HCT116 (cell line): ENCODE data around the gene SORL1-AS1.

Experiments
- ATAC-seq: fragments of 200-7000 bp; cut with Tn5 transposase; 2 replicates; pipeline ENCODE4 v1.9.1; 2020; ENCODE audit warnings: mild to moderate bottlenecking, moderate library complexity
- BruUV-seq: library from RNA; stranded (reverse); fragments of 400-500 nt; replicated peaks from 2 replicates; lab custom pipeline; 2021; lab: Mats Ljungman, UMichigan
- CTCF ChIA-PET: fragments of 300-600 bp; sonication (Branson Sonifier 250); formaldehyde crosslinking; loops from one replicate; lab custom pipeline; 2021; ENCODE audit warnings: antibody characterized with exemption; lab: Charles Lee
- POLR2A ChIA-PET: fragments of 300-600, 350-600 bp; sonication (Branson Sonifier 250); formaldehyde crosslinking; loops from one replicate; lab custom pipeline; 2021; ENCODE audit warnings: antibody characterized with exemption; lab: Charles Lee
- RAD21 ChIA-PET, 2 experiments: fragments of 300-600 bp; sonication (Branson Sonifier 250); formaldehyde crosslinking; loops; one replicate each; lab custom pipeline; 2023; ENCODE audit warnings: low total read pairs in 2 of 2; ENCODE audit not compliant: uncharacterized antibody in 2 of 2, unreplicated experiment in 2 of 2, low non-redundant PET in 1 of 2; lab: Charles Lee
- DNase-seq: peaks from one replicate; pipeline ENCODE4 v3.0.0-alpha.2; 2010; ENCODE audit warnings: low read depth, low spot score
- H2AFZ ChIP-seq: fragments of 200-600 bp; shearing (Covaris generic), sonication (generic); 2 replicates; pipeline ENCODE4 v1.6.1; 2017; ENCODE audit warnings: low read depth, mixed run types, mixed read lengths, antibody characterized with exemption, low read length; ENCODE audit not compliant: poor library complexity, severe bottlenecking
- H3K27ac ChIP-seq: 2 replicates; pipeline ENCODE4 v1.5.1; 2012; ENCODE audit warnings: low read depth, low read length
- H3K27me3 ChIP-seq: fragments of 200-600 bp; sonication (generic); 2 replicates; pipeline ENCODE4 v1.6.1; 2016; ENCODE audit warnings: mixed run types, low read length, mixed read lengths; ENCODE audit not compliant: insufficient read depth
- H3K36me3 ChIP-seq, 2 experiments: fragments of 200-500 bp in 1 of 2; fragments of 200-600 bp in 1 of 2; sonication (Bioruptor generic) in 1 of 2; sonication (generic) in 1 of 2; 2 replicates each; pipeline versions ENCODE4 v1.5.1 to v1.6.1; 2014 to 2016; ENCODE audit warnings: low read length in 2 of 2, inconsistent platforms in 1 of 2, mixed read lengths in 1 of 2, mixed run types in 1 of 2; ENCODE audit not compliant: insufficient read depth in 2 of 2, control insufficient read depth in 1 of 2
- H3K4me1 ChIP-seq, 2 experiments: fragments of 200-600 bp in 1 of 2; sonication (generic) in 1 of 2; 2 replicates each; pipeline versions ENCODE4 v1.5.1 to v1.6.1; 2012 to 2017; ENCODE audit warnings: low read length in 2 of 2, inconsistent platforms in 1 of 2, mild to moderate bottlenecking in 1 of 2, mixed read lengths in 1 of 2, mixed run types in 1 of 2, moderate library complexity in 1 of 2; ENCODE audit not compliant: insufficient read depth in 2 of 2, control insufficient read depth in 1 of 2
- H3K4me2 ChIP-seq: fragments of 200-600 bp; sonication (generic); 2 replicates; pipeline ENCODE4 v1.6.1; 2017; ENCODE audit warnings: mixed run types, low read length, mixed read lengths
- H3K4me3 ChIP-seq, 2 experiments: fragments of 200-600 bp in 1 of 2; sonication (generic) in 1 of 2; replicated peaks in 1 of 2; 2 replicates each; pipeline ENCODE4 v1.5.1; 2011 to 2016; ENCODE audit warnings: low read length in 2 of 2, control low read depth in 1 of 2, low read depth in 1 of 2, mild to moderate bottlenecking in 1 of 2, mixed read lengths in 1 of 2, mixed run types in 1 of 2
- H3K79me2 ChIP-seq: fragments of 200-600 bp; sonication (generic); 2 replicates; pipeline ENCODE4 v1.6.1; 2017; ENCODE audit warnings: mild to moderate bottlenecking, mixed run types, low read length, moderate library complexity, mixed read lengths; ENCODE audit not compliant: insufficient read depth
- H3K9ac ChIP-seq: fragments of 200-600 bp; sonication (generic); 2 replicates; pipeline ENCODE4 v1.6.1; 2016; ENCODE audit warnings: low read length, mixed read lengths
- H3K9me2 ChIP-seq: fragments of 200-600 bp; sonication (generic), shearing (Covaris generic); 2 replicates; pipeline ENCODE4 v1.6.1; 2017; ENCODE audit warnings: mixed run types, mild to moderate bottlenecking, moderate library complexity; ENCODE audit not compliant: insufficient read depth
- H3K9me3 ChIP-seq, 2 experiments: fragments of 200-500 bp in 1 of 2; fragments of 200-600 bp in 1 of 2; sonication (Bioruptor generic) in 1 of 2; sonication (generic) in 1 of 2; 2 replicates each; pipeline ENCODE4 v1.6.1; 2014 to 2017; ENCODE audit warnings: low read length in 2 of 2, mixed read lengths in 2 of 2, inconsistent platforms in 1 of 2, low read depth in 1 of 2, mild to moderate bottlenecking in 1 of 2, mixed run types in 1 of 2, moderate library complexity in 1 of 2; ENCODE audit not compliant: control insufficient read depth in 1 of 2, insufficient read depth in 1 of 2
- H4K20me1 ChIP-seq: fragments of 200-600 bp; sonication (generic), shearing (Covaris generic); 2 replicates; pipeline ENCODE4 v1.6.1; 2017; ENCODE audit warnings: mixed run types, mild to moderate bottlenecking, moderate library complexity; ENCODE audit not compliant: insufficient read depth
- CBX3 ChIP-seq: IDR thresholded peaks from 2 replicates; pipeline ENCODE4 v1.6.1; 2012; ENCODE audit warnings: low read depth
- CTCF ChIP-seq, 3 experiments: fragments of 200-600 bp in 1 of 3; sonication (generic) in 1 of 3; IDR thresholded peaks in 2 of 3; conservative IDR thresholded peaks in 1 of 3; 2 replicates each; pipeline ENCODE4 v1.5.1; 2012 to 2017; ENCODE audit warnings: low read depth in 2 of 3, low read length in 2 of 3, antibody characterized with exemption in 1 of 3, borderline replicate concordance in 1 of 3, control low read depth in 1 of 3, mild to moderate bottlenecking in 1 of 3, mixed read lengths in 1 of 3, mixed run types in 1 of 3, moderate library complexity in 1 of 3; ENCODE audit not compliant: insufficient read depth in 1 of 3
- ELF1 ChIP-seq: IDR thresholded peaks from 2 replicates; pipeline ENCODE4 v1.6.1; 2012; ENCODE audit warnings: low read depth, borderline replicate concordance
- FOSL1 ChIP-seq: IDR thresholded peaks from 2 replicates; pipeline ENCODE4 v1.6.1; 2012; ENCODE audit warnings: low read depth
- JUND ChIP-seq: IDR thresholded peaks from 2 replicates; pipeline ENCODE4 v1.6.1; 2012
- POLR2A ChIP-seq: IDR thresholded peaks from 2 replicates; pipeline ENCODE4 v1.7.0; 2011; ENCODE audit warnings: borderline replicate concordance; ENCODE audit not compliant: insufficient read depth, insufficient read length; ENCODE audit errors: extremely low read depth
- POLR2AphosphoS5 ChIP-seq: IDR thresholded peaks from 2 replicates; pipeline ENCODE4 v1.6.1; 2011; ENCODE audit warnings: mild to moderate bottlenecking, low read depth, low read length, moderate library complexity
- YY1 ChIP-seq: IDR thresholded peaks from 2 replicates; pipeline ENCODE4 v1.6.1; 2011; ENCODE audit warnings: low read length, low read depth, moderate library complexity, mild to moderate bottlenecking; ENCODE audit not compliant: insufficient replicate concordance; ENCODE audit errors: extremely low read depth
- ZNF274 ChIP-seq: fragments of 200-500 bp; sonication (Bioruptor generic); IDR thresholded peaks from 2 replicates; pipeline ENCODE4 v1.6.1; 2014; ENCODE audit warnings: mild to moderate bottlenecking, low read depth, low read length, inconsistent platforms
- intact Hi-C: fragments of 100-400 bp; cut with micrococcal nuclease; formaldehyde crosslinking; loops from 2 replicates; pipeline ENCODE4 v1.10.0; 2022
- TF ChIP-seq, protein P1 (sequence below): IDR thresholded peaks from 2 replicates; pipeline ENCODE4 v1.6.1; 2011; ENCODE audit warnings: mild to moderate bottlenecking, low read length, moderate library complexity; ENCODE audit not compliant: insufficient replicate concordance; ENCODE audit errors: extremely low read depth
- TF ChIP-seq, protein P2 (sequence below): IDR thresholded peaks from 2 replicates; pipeline ENCODE4 v1.6.1; 2012

Gene SORL1-AS1

GRCh38 chr11:121456816-121457431 is 4.2 kb upstream of the SORL1-AS1 start:
- RAD21 ChIA-PET: no interaction called here

More at GRCh38 chr11:121456816-121457431, 4.2 kb upstream of the SORL1-AS1 start:
- ChIA-PET CTCF (no interaction called here), POLR2A (interaction anchor here (1.2 kb wide), 1 partner anchor 10 kb away, joined by 8 read pairs; no protein-coding TSS in a partner anchor)
- H3K27ac ChIP-seq: no peak overlapping the region
- no peak overlapping the region for H3K9ac ChIP-seq
- H2AFZ ChIP-seq: no peak overlapping the region
- no peaks in the 10 kb centered on the region for H3K9me3 ChIP-seq
- no peaks in the 10 kb centered on the region for H4K20me1 ChIP-seq
- TF ChIP-seq, protein P1, sequence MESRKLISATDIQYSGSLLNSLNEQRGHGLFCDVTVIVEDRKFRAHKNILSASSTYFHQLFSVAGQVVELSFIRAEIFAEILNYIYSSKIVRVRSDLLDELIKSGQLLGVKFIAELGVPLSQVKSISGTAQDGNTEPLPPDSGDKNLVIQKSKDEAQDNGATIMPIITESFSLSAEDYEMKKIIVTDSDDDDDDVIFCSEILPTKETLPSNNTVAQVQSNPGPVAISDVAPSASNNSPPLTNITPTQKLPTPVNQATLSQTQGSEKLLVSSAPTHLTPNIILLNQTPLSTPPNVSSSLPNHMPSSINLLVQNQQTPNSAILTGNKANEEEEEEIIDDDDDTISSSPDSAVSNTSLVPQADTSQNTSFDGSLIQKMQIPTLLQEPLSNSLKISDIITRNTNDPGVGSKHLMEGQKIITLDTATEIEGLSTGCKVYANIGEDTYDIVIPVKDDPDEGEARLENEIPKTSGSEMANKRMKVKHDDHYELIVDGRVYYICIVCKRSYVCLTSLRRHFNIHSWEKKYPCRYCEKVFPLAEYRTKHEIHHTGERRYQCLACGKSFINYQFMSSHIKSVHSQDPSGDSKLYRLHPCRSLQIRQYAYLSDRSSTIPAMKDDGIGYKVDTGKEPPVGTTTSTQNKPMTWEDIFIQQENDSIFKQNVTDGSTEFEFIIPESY: no peak
- TF ChIP-seq JUND: no peak
- TF ChIP-seq CBX3: no peak
- no peak for TF ChIP-seq POLR2AphosphoS5
- TF ChIP-seq FOSL1: no peak
- no peak for TF ChIP-seq ELF1
- no peak for TF ChIP-seq YY1
- no peak for TF ChIP-seq ZNF274
- no peak for TF ChIP-seq CTCF (IDR thresholded peaks at IDR 0.05 in 2 of 3, conservative IDR thresholded peaks at IDR 0.05 in 1 of 3; ENCODE audit: borderline replicate concordance in 1 of 3, insufficient read depth in 1 of 3, low read depth in 2 of 3, low read length in 2 of 3)
- TF ChIP-seq, protein P2, sequence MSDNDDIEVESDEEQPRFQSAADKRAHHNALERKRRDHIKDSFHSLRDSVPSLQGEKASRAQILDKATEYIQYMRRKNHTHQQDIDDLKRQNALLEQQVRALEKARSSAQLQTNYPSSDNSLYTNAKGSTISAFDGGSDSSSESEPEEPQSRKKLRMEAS: no peak
- TF ChIP-seq POLR2A: no peak
- no peak overlapping the region for H3K4me2 ChIP-seq
- no peak for DNase-seq
- BruUV-seq: no TSS peak
- no peaks in the 10 kb centered on the region; the same call in 1 of the 2 replicates for H3K79me2 ChIP-seq
- intact Hi-C loops: no loop called here
- H3K4me1 ChIP-seq: peaks cover 13 to 22% of the 10 kb centered on the region in 2 experiments
- no peaks in the 10 kb centered on the region for H3K36me3 ChIP-seq
- no peaks in the 10 kb centered on the region for H3K9me2 ChIP-seq
- no peak overlapping the region for H3K4me3 ChIP-seq
- no peak for ATAC-seq
- no peaks in the 10 kb centered on the region for H3K27me3 ChIP-seq
